Spleen (tissue), 7 donors: ENCODE results near the gene MRAS.

ENCODE experiments used
- CTCF ChIP-seq, 11 experiments: fragments of 200-600 bp in 7 of 11; fragments of 450-650 bp in 4 of 11; sonication (generic) in 4 of 11; IDR thresholded peaks in 8 of 11; conservative IDR thresholded peaks in 3 of 11; 1 replicate in 7 of 11; 2 replicates in 4 of 11; pipeline versions ENCODE4 v1.4.0 to v1.8.0; 2016 to 2021; ENCODE audit warnings: antibody characterized with exemption in 11 of 11, inconsistent platforms in 4 of 11, mild to moderate bottlenecking in 1 of 11
- POLR2A ChIP-seq, 3 donors: fragments of 450-650 bp; IDR thresholded peaks; one replicate each; pipeline ENCODE4 v1.5.1; 2017; ENCODE audit warnings: antibody characterized with exemption in 3 of 3, mild to moderate bottlenecking in 1 of 3
- POLR2AphosphoS5 ChIP-seq, 3 donors: sonication (generic); formaldehyde crosslinking; IDR thresholded peaks; one replicate each; pipeline ENCODE4 v1.5.1; 2017; ENCODE audit warnings: antibody characterized with exemption in 3 of 3
- donor health status: DM: no; HTN: no; CAD: no; lungs with moderate emphysema.
- donor health status: DM: no; HTN: no; CAD: no.
- donor health status: DM: no; HTN: no; CAD: no.

- TF ChIP-seq CTCF (IDR thresholded peaks at IDR 0.05 in 8 of 11, conservative IDR thresholded peaks at IDR 0.05 in 3 of 11) = no peak
- TF ChIP-seq POLR2AphosphoS5 (IDR thresholded peaks at IDR 0.05) = no peak
- TF ChIP-seq POLR2A (IDR thresholded peaks at IDR 0.05) = no peak
These were observed 48.5 kb downstream of the MRAS start for GRCh38 chr3:138396752-138397410.
